Psoas muscle (tissue), 8 donors: ENCODE data around the gene UGT2B17. TPM values are rescaled to one million over a fixed set of nuclear protein-coding genes. Genes with fewer than 3 reads are reported as not detected.

Experiments
- ATAC-seq, 4 donors: fragments of 200-7000 bp; cut with Tn5 transposase; one replicate each; pipeline ENCODE4 v1.9.1; 2020; ENCODE audit warnings: moderate library complexity in 3 of 4, mild to moderate bottlenecking in 2 of 4
- DNase-seq, 2 donors: peaks; one replicate each; pipeline ENCODE4 v3.0.0-alpha.2; 2020
- H3K27ac ChIP-seq: fragments of 200-600 bp; one replicate; pipeline ENCODE4 v1.8.0; 2022
- H3K27me3 ChIP-seq, 3 donors: fragments of 200-600 bp in 1 of 3; one replicate each; pipeline versions ENCODE4 v1.6.1 to v1.8.0; 2013 to 2022; ENCODE audit warnings: low read length in 2 of 3, mild to moderate bottlenecking in 2 of 3, moderate library complexity in 1 of 3; ENCODE audit not compliant: insufficient read depth in 3 of 3
- H3K36me3 ChIP-seq, 2 donors: fragments of 200-600 bp in 1 of 2; one replicate each; pipeline versions ENCODE4 v1.6.1 to v1.8.0; 2013 to 2022; ENCODE audit warnings: low read depth in 1 of 2, mild to moderate bottlenecking in 1 of 2, moderate library complexity in 1 of 2; ENCODE audit not compliant: insufficient read depth in 1 of 2
- H3K4me1 ChIP-seq: fragments of 200-600 bp; one replicate; pipeline ENCODE4 v1.8.0; 2022
- H3K4me3 ChIP-seq: fragments of 200-600 bp; one replicate; pipeline ENCODE4 v1.8.0; 2022; ENCODE audit warnings: mild to moderate bottlenecking
- H3K9me3 ChIP-seq: fragments of 200-600 bp; one replicate; pipeline ENCODE4 v1.8.0; 2022
- WGBS, 3 donors: extraction: QIAGEN DNeasy Blood & Tissue Kit; methylation state at CpG; one replicate each; pipeline versions ENCODE4 v1.1.6 to v1.1.7; 2013; 5-methylcytosine and 5-hydroxymethylcytosine counted together
- intact Hi-C, 2 donors: fragments of 100-400 bp; cut with DNase I; formaldehyde crosslinking; loops; one replicate each; pipeline versions ENCODE4 v1.11.0 to v1.14.2; 2022
- polyA plus RNA-seq, 3 donors: library from polyadenylated mRNA; stranded (reverse); fragments of 200-250 nt; gene quantifications; one replicate each; pipeline ENCODE4 v1.2.3, GENCODE V29; 2013
- total RNA-seq, 4 donors: library from RNA; stranded (reverse); fragmentation: NEBNext Ultra II Directional in 2 of 4; extraction: Animal tissue kit (Norgen Biotek cat#: 25700) in 2 of 4; gene quantifications; one replicate each; pipeline versions ENCODE4 v1.2.1 to v1.2.4, GENCODE V29; 2021 to 2023
- TF ChIP-seq, protein P1 (sequence below): fragments of 200-600 bp; IDR thresholded peaks from one replicate; pipeline ENCODE4 v1.8.0; 2022; ENCODE audit warnings: antibody characterized with exemption
- donor health status: healthy with polysubstance abuse.
- donor health status: DM: no; HTN: no; CAD: no; lungs with moderate emphysema.
- donor health status: Bipolar disorder and iron deficiency.
- donor health status: healthy.
- donor health status: DM: yes; HTN: yes; CAD: no.
- donor health status: DM: no; HTN: no; CAD: no.
- donor health status: DM: no; HTN: no; CAD: no.
- donor health status: DM: yes; HTN: yes; CAD: no.

Gene UGT2B17
- total and polyA plus RNA-seq, 7 donors, result not detected

DNA sequence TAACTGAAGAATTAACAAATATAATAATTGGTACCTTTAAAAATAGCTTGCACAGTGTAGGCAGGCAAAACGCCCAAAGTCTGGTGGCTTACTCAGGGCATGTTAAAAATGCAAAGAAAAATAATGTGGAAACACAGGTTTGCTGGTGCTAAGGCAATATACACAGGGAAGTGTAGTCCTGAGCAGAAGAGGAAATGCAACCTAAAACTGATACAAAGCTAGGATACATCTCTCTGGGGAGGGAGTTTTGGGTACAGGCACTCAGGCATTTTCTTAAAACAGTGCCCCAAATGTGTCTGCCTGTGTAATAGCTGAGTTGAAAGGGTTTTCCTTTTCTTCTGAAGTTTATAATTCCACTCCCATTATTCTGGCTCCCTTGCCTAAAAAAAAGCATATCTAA is 81.4 kb downstream of the UGT2B17 start:
- intact Hi-C loops, result loop anchor here (5.0 kb wide), 1 partner anchor 678 kb away; no protein-coding TSS in a partner anchor
- H3K9me3 ChIP-seq, result no peaks in the 10 kb centered on the region
- H3K36me3 ChIP-seq, result no peaks in the 10 kb centered on the region
- H3K27me3 ChIP-seq, result no peaks in the 10 kb centered on the region
- H3K4me1 ChIP-seq, result no peaks in the 10 kb centered on the region
- H3K4me3 ChIP-seq, result no peak overlapping the region
- TF ChIP-seq, protein P1, sequence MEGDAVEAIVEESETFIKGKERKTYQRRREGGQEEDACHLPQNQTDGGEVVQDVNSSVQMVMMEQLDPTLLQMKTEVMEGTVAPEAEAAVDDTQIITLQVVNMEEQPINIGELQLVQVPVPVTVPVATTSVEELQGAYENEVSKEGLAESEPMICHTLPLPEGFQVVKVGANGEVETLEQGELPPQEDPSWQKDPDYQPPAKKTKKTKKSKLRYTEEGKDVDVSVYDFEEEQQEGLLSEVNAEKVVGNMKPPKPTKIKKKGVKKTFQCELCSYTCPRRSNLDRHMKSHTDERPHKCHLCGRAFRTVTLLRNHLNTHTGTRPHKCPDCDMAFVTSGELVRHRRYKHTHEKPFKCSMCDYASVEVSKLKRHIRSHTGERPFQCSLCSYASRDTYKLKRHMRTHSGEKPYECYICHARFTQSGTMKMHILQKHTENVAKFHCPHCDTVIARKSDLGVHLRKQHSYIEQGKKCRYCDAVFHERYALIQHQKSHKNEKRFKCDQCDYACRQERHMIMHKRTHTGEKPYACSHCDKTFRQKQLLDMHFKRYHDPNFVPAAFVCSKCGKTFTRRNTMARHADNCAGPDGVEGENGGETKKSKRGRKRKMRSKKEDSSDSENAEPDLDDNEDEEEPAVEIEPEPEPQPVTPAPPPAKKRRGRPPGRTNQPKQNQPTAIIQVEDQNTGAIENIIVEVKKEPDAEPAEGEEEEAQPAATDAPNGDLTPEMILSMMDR, result no peak
- H3K27ac ChIP-seq, result no peak overlapping the region
- DNase-seq (no peak), ATAC-seq (no peak)
- 23 to 33% (median 24%) methylated on average over 1 of the region's 1 CpG for WGBS, 3 donors

DNA sequence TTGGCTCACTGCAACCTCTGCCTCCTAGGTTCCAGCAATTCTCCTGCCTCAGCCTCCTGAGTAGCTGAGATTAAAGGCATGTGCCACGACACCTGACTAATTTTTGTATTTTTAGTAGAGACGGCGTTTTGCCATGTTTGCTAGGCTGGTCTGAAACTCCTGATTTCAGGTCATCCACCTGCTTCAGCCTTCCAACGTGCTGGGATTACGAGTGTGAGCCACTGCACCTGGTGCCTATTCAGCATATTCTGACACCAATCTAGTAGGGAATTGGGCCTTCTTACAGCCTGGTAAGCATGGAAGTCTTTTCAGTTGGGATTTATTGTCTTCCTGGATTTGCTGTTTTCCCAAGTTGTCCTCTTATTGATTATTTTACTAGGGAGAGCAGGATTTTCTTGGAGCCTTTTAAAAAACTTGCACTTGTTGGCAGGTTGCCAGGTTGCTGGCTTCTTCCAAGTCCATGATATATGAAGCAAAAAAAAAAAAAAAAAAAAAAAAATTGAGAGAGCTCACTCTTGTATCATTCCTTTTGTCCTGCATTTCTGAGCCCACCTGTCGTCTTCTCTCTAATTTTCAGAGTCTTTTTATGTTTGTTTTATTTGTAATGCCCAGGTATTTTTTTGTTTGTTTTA is 85.2 kb downstream of the UGT2B17 start:
- Histone ChIP-seq H3K4me3 (no peak overlapping the region), H3K36me3 (no peaks in the 10 kb centered on the region), H3K27ac (no peak overlapping the region), H3K27me3 (no peaks in the 10 kb centered on the region), H3K9me3 (no peaks in the 10 kb centered on the region), H3K4me1 (no peaks in the 10 kb centered on the region)
- ATAC-seq, result no peak
- 75 to 78% (median 78%) methylated on average over 6 of the region's 6 CpGs for WGBS, 3 donors
- intact Hi-C loops, result no loop called here
- TF ChIP-seq, protein P1, result no peak
- no peak for DNase-seq

DNA sequence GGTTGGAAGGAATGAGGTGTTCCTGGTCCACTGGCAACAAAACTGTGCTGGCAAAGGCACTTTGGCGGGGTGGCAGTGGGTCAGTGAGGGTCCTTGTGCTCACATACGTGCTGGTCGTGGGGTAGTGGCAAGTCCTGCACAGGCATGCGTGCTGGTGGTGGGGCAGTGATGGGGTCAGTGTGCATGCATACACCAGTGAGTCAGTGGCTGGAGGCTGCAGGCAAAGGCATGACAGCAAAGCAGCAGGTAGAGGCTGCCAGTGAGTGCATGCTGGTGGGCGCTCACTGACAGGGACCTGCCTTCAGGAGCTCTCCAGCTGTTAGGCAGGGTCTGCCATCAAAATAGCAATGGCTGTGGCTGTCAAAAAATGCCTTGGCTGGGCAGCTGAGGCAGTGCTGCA is 86.8 kb downstream of the UGT2B17 start:
- no peak for ATAC-seq
- Histone ChIP-seq H3K9me3 (no peaks in the 10 kb centered on the region), H3K27me3 (no peaks in the 10 kb centered on the region), H3K36me3 (no peaks in the 10 kb centered on the region), H3K27ac (no peak overlapping the region), H3K4me3 (no peak overlapping the region), H3K4me1 (no peaks in the 10 kb centered on the region)
- TF ChIP-seq, protein P1, result no peak
- DNase-seq, result no peak
- intact Hi-C loops, result no loop called here
- WGBS, 3 donors, result 52 to 63% (median 60%) methylated on average over 5 of the region's 5 CpGs

Other genes starting within 250 kb of the UGT2B17 start
- gene YTHDC1, start 226.2 kb downstream of the UGT2B17 start, total RNA-seq, result 10 to 100 TPM; 35.3 to 58.5 (median 48.1) TPM
- 10 to 100 TPM; 19.1 to 43.3 (median 26.6) TPM for gene YTHDC1, start 226.2 kb downstream of the UGT2B17 start, polyA plus RNA-seq
- not detected for gene TMPRSS11E, start 128.9 kb downstream of the UGT2B17 start, total RNA-seq
- under 1 TPM in 2 of 3 donors, not detected in 1; 0.04 to 0.08 TPM for gene TMPRSS11E, start 128.9 kb downstream of the UGT2B17 start, polyA plus RNA-seq
- under 1 TPM in 1 of 4 donors, not detected in 3; 0.26 TPM for gene UGT2B15, start 94.3 kb upstream of the UGT2B17 start, total RNA-seq
- gene UGT2B15, start 94.3 kb upstream of the UGT2B17 start, polyA plus RNA-seq, result not detected
- not detected for gene UGT2B10, start 239.7 kb upstream of the UGT2B17 start, total RNA-seq
- not detected for gene UGT2B10, start 239.7 kb upstream of the UGT2B17 start, polyA plus RNA-seq